Measurements from ENCODE around the gene CATSPER4. TPM values are rescaled to one million over a fixed set of nuclear protein-coding genes. Genes with fewer than 3 reads are reported as not detected.

The CATSPER4 gene
- total RNA-seq, 1 donor from 2014 or later = not detected

DNA sequence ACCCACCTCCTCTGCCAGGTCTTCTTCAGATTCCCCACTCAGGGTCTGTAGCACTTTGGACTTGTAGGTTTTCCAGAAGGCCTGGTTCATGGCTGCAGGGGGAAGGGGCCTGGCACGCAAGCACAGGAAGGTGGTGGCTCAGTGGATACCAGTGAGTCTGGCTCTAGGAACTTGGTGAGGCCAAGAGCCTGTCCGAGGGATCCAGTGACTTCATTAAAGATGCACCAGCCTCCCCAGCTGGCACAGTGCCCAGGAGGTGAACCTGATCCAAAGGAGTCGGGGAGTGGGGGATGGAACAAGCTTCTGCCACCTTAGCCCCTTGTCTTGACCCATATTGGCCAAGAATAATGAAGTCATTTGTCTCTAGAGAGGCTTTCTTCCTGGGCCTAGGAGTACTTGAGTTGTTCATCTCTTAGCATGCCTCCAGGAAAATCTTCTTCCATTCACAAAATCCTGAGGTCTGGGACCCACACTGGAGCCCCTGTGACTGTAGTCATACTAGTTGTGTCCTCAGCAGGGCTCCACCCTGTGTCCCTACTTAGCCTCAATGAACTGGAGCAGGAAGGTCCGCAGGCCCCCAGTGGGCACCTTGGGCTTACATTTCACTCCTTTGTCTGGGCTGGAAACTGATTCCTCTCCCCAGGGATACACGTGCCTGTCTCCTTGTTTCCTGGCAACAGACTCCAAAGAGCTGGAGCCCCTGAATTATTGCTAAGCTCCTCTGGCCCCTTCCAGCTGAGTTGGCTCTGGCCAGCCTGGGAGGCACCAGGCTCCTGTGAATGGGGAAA, 21.8 kb upstream of the CATSPER4 start, which contains the start of gene C1orf232:
Gene C1orf232 (minus strand): TSS at position 554 of the 788 bp plus-strand sequence. CDS start 464 bp downstream, at position 90.
- peaks cover 38% of the 10 kb centered on the region for H3K4me1 Mint-ChIP-seq
- H3K36me3 Mint-ChIP-seq (ENCODE audit: low read depth) = no peaks in the 10 kb centered on the region
- DNase-seq (ENCODE audit: low read depth, low spot score) = peak; percentile 45
- H3K27ac Mint-ChIP-seq (ENCODE audit: unreplicated experiment) = peak within 1 kb of the TSS; percentile 89
- TF ChIP-seq, protein P1, sequence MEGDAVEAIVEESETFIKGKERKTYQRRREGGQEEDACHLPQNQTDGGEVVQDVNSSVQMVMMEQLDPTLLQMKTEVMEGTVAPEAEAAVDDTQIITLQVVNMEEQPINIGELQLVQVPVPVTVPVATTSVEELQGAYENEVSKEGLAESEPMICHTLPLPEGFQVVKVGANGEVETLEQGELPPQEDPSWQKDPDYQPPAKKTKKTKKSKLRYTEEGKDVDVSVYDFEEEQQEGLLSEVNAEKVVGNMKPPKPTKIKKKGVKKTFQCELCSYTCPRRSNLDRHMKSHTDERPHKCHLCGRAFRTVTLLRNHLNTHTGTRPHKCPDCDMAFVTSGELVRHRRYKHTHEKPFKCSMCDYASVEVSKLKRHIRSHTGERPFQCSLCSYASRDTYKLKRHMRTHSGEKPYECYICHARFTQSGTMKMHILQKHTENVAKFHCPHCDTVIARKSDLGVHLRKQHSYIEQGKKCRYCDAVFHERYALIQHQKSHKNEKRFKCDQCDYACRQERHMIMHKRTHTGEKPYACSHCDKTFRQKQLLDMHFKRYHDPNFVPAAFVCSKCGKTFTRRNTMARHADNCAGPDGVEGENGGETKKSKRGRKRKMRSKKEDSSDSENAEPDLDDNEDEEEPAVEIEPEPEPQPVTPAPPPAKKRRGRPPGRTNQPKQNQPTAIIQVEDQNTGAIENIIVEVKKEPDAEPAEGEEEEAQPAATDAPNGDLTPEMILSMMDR (conservative IDR thresholded peaks at IDR 0.05) = no peak
- no peaks in the 10 kb centered on the region for H3K9me3 Mint-ChIP-seq
- no peaks in the 10 kb centered on the region for H3K27me3 Mint-ChIP-seq (ENCODE audit: low read depth)
- H3K4me3 Mint-ChIP-seq = peak within 1 kb of the TSS; percentile 90

DNA sequence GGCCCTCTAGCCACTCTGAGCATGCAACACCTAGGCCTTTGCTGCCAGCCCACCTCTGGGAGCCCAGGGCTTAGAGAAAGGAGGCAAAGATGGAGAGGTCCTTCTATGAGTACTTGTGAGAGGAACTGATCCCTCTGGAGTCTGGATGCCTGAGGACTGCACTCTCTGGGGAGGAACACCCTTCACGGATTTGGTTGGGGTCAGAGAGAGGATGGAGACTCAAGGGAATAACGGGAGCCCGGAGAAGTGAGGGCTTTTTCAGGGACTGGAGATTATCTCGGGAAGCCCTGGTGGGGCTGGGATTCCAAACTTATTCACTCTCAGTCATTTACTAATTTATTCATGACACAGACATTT, 21.2 kb upstream of the CATSPER4 start:
- H3K27ac Mint-ChIP-seq (ENCODE audit: unreplicated experiment) = peak overlapping the region; percentile 89
- peak overlapping the region; percentile 90 for H3K4me3 Mint-ChIP-seq
- H3K4me1 Mint-ChIP-seq = peaks cover 38% of the 10 kb centered on the region
- H3K27me3 Mint-ChIP-seq (ENCODE audit: low read depth) = no peaks in the 10 kb centered on the region
- DNase-seq (ENCODE audit: low read depth, low spot score) = no peak
- TF ChIP-seq, protein P1 (conservative IDR thresholded peaks at IDR 0.05) = no peak
- no peaks in the 10 kb centered on the region for H3K36me3 Mint-ChIP-seq (ENCODE audit: low read depth)
- no peaks in the 10 kb centered on the region for H3K9me3 Mint-ChIP-seq

DNA sequence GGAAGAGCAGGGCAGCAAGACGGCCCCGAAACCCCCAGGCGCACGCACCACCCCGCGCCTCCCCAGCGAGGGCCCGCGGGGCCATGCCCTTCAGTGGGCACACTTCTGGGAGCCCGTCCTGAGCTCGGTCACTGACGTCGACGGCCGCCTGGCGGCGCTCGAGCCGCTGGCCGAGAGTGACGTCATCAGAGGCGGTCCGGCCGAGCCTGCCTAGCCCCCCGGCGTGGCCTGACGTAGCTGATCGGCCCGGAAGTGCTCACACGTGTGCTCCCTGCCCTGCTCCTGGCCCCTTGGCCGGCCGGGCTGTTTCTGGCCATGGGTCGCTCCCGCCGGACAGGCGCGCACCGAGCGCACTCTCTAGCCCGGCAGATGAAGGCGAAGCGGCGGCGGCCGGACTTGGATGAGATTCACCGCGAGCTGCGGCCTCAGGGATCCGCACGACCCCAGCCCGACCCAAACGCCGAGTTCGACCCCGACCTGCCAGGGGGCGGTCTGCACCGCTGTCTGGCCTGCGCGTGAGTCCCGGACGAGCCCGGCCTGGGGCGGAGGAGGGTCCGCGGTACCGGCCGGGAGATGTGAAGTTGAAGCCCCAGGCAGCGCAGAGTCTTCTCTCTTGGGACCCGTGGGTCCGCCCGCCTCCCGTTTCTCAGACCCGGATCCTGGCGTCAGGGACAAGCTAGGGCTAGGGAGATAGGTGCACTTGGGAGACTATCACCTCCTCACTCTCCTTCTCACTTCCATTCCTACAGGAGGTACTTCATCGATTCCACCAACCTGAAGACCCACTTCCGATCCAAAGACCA, 20.5 kb upstream of the CATSPER4 start, which contains the start of gene ZNF593:
Gene ZNF593 (plus strand): TSS at position 240 of the 803 bp plus-strand sequence. CDS start 76 bp downstream, at position 316.
- TF ChIP-seq, protein P1 (conservative IDR thresholded peaks at IDR 0.05) = peak; percentile 89
- Mint-ChIP-seq H3K4me1 (peaks cover 33% of the 10 kb centered on the region), H3K27ac (ENCODE audit: unreplicated experiment) (peak within 1 kb of the TSS; percentile 89), H3K27me3 (ENCODE audit: low read depth) (no peaks in the 10 kb centered on the region), H3K36me3 (ENCODE audit: low read depth) (no peaks in the 10 kb centered on the region), H3K9me3 (no peaks in the 10 kb centered on the region), H3K4me3 (peak within 1 kb of the TSS; percentile 90)
- peak; percentile 89 for DNase-seq (ENCODE audit: low read depth, low spot score)

DNA sequence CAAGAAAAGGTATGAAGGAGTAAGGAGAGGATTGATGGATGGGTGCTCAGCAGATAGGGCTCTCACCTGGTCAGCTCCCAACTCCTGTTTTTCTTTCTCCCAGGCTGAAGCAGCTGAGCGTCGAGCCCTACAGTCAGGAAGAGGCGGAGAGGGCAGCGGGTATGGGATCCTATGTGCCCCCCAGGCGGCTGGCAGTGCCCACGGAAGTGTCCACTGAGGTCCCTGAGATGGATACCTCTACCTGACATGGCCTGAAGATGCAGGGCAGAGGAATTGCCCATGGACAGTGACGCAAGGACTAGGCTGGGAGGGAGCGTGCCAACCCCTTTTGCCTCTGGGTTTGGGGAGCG, 20.0 kb upstream of the CATSPER4 start:
- no peaks in the 10 kb centered on the region for H3K36me3 Mint-ChIP-seq (ENCODE audit: low read depth)
- peaks cover 27% of the 10 kb centered on the region for H3K4me1 Mint-ChIP-seq
- TF ChIP-seq, protein P1 (conservative IDR thresholded peaks at IDR 0.05) = no peak
- peak overlapping the region; percentile 84 for H3K27ac Mint-ChIP-seq (ENCODE audit: unreplicated experiment)
- H3K4me3 Mint-ChIP-seq = peak overlapping the region; percentile 90
- no peak for DNase-seq (ENCODE audit: low read depth, low spot score)
- H3K27me3 Mint-ChIP-seq (ENCODE audit: low read depth) = no peaks in the 10 kb centered on the region
- H3K9me3 Mint-ChIP-seq = no peaks in the 10 kb centered on the region

DNA sequence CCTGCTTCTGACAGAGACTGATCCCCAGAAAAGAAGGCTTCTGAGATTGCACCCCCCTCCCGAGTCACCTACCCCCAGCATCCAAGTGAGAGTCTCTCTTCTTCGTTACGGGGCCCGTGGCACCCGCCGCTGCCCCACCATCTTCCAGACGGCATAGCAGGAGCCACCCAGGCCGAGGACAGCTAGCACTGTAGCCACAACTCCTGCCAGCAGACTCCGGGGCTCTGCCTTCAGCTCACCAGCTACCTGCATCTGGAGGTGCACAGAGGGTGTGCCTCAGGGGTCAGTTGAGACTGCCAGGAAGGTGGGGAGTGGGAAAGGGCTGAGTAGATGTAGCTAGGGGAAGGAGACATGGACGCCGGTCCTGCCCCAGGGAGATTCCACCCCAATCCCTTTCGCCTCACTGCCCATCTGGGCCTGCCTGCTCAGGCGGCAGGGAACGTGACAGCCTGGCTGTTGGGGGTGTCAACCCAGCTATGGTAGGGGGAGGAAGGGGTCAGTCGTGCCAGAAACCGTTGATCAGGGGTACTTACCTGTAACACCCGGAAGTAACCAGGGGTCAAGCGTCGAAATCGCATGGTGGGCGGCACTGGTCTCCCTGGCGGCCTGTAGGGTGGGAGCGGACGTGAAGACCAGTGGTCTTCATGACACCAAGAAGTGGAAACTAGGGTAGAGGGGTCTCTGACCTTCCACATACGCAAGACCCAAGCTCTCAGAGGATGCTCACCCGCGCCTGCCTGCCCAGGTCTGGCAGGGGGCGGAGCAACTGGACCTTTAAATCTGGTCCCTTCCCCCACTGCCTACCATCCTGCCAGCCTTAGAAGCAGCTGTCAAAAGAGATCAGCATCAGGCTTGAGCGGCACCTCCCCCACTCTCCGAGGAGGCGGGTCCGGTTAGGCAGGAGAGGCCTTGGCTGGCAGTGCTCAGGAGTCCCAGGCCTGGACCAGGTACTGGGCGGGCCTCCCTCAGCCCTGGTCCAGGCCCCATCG, 19.0 kb upstream of the CATSPER4 start, which contains the start of gene ZNF593OS:
Gene ZNF593OS (minus strand): TSS at position 749 of the 989 bp plus-strand sequence. CDS start 171 bp downstream, at position 578.
- Mint-ChIP-seq H3K9me3 (no peaks in the 10 kb centered on the region), H3K36me3 (ENCODE audit: low read depth) (no peaks in the 10 kb centered on the region), H3K27me3 (ENCODE audit: low read depth) (no peaks in the 10 kb centered on the region), H3K27ac (ENCODE audit: unreplicated experiment) (peak within 1 kb of the TSS; percentile 71), H3K4me3 (peak within 1 kb of the TSS; percentile 90), H3K4me1 (peaks cover 24% of the 10 kb centered on the region)
- TF ChIP-seq, protein P1 (conservative IDR thresholded peaks at IDR 0.05) = no peak
- DNase-seq (ENCODE audit: low read depth, low spot score) = no peak
